Hepatocyte (in vitro differentiated cells): Measurements from ENCODE around the gene POFUT2. TPM values are rescaled to one million over a fixed set of nuclear protein-coding genes. Genes with fewer than 3 reads are reported as not detected.

Experiments
- DNase-seq: peaks from one replicate; pipeline ENCODE4 v3.0.0-alpha.2; 2016; ENCODE audit warnings: low spot score
- H2AFZ ChIP-seq: fragments of 200-600 bp; sonication (generic); 2 replicates; pipeline ENCODE4 v1.6.0; 2016; ENCODE audit warnings: antibody characterized with exemption, mild to moderate bottlenecking
- H3K27ac ChIP-seq: fragments of 200-600 bp; sonication (generic); 2 replicates; pipeline ENCODE4 v1.5.1; 2016; ENCODE audit warnings: mild to moderate bottlenecking
- H3K27me3 ChIP-seq: fragments of 200-600 bp; sonication (generic); 2 replicates; pipeline ENCODE4 v1.6.1; 2016
- H3K36me3 ChIP-seq: fragments of 200-600 bp; sonication (generic); replicated peaks from 2 replicates; pipeline ENCODE4 v1.5.1; 2016; ENCODE audit warnings: low read depth; ENCODE audit not compliant: insufficient read depth
- H3K4me1 ChIP-seq: fragments of 200-600 bp; sonication (generic); 2 replicates; pipeline ENCODE4 v1.5.1; 2016; ENCODE audit warnings: mild to moderate bottlenecking, moderate library complexity; ENCODE audit not compliant: insufficient read depth
- H3K4me2 ChIP-seq: fragments of 200-600 bp; sonication (generic); 2 replicates; pipeline ENCODE4 v1.6.0; 2016
- H3K4me3 ChIP-seq: fragments of 200-600 bp; sonication (generic); 2 replicates; pipeline ENCODE4 v1.5.1; 2016; ENCODE audit warnings: mild to moderate bottlenecking
- H3K79me2 ChIP-seq: fragments of 200-600 bp; sonication (generic); 2 replicates; pipeline ENCODE4 v1.6.0; 2017; ENCODE audit warnings: mild to moderate bottlenecking
- H3K9me2 ChIP-seq: fragments of 200-600 bp; sonication (generic); replicated peaks from 2 replicates; pipeline ENCODE4 v1.6.0; 2017; ENCODE audit warnings: mild to moderate bottlenecking; ENCODE audit not compliant: insufficient read depth
- H3K9me3 ChIP-seq: fragments of 200-600 bp; sonication (generic); 2 replicates; pipeline ENCODE4 v1.5.1; 2016; ENCODE audit warnings: low read depth, mild to moderate bottlenecking
- H4K20me1 ChIP-seq: fragments of 200-600 bp; sonication (generic); 2 replicates; pipeline ENCODE4 v1.6.0; 2016; ENCODE audit warnings: mild to moderate bottlenecking; ENCODE audit not compliant: insufficient read depth, poor library complexity, severe bottlenecking
- CTCF ChIP-seq: fragments of 200-600 bp; sonication (generic); IDR thresholded peaks from 2 replicates; pipeline ENCODE4 v1.5.1; 2016; ENCODE audit warnings: antibody characterized with exemption, mild to moderate bottlenecking; ENCODE audit not compliant: poor library complexity
- EZH2 ChIP-seq: fragments of 200-600 bp; sonication (generic); IDR thresholded peaks from 2 replicates; pipeline ENCODE4 v1.6.1; 2016; ENCODE audit warnings: antibody characterized with exemption, mild to moderate bottlenecking, borderline replicate concordance
- EZH2phosphoT487 ChIP-seq: fragments of 200-600 bp; sonication (generic); IDR thresholded peaks from one replicate; pipeline ENCODE4 v1.6.1; 2018; ENCODE audit warnings: antibody characterized with exemption, mild to moderate bottlenecking, low read depth, moderate library complexity; ENCODE audit not compliant: unreplicated experiment, severe bottlenecking
- WGBS: methylation state at CpG from one replicate; pipeline ENCODE4 v1.1.6; 2016; ENCODE audit warnings: low lambda C conversion rate; ENCODE audit errors: missing lambda C conversion rate; 5-methylcytosine and 5-hydroxymethylcytosine counted together
- polyA plus RNA-seq: library from polyadenylated mRNA; unstranded; fragments of >200 nt; fragmentation: Nextera tagmentation; extraction: Ambion mirVana; gene quantifications from 2 replicates; pipeline ENCODE4 v1.2.1, GENCODE V29; 2016
- total RNA-seq: library from RNA; depleted of rRNA; stranded (reverse); fragments of >200 nt; gene quantifications from 2 replicates; pipeline ENCODE4 v1.2.3, GENCODE V29; 2014

The POFUT2 gene
- total and polyA plus RNA-seq, 2 experiments from 2014 or later, result 30.7 to 57.7 TPM

- no peak overlapping the region for H2AFZ ChIP-seq
- H3K27me3 ChIP-seq, result no peaks in the 10 kb centered on the region
- H3K4me1 ChIP-seq, result no peaks in the 10 kb centered on the region
- 99% methylated on average over 28 of the region's 28 CpGs for WGBS
- peaks cover 13% of the 10 kb centered on the region for H4K20me1 ChIP-seq
- DNase-seq, result no peak
- H3K4me3 ChIP-seq, result no peak overlapping the region
- peaks cover 2% of the 10 kb centered on the region for H3K36me3 ChIP-seq
- H3K9me3 ChIP-seq, result no peaks in the 10 kb centered on the region
- no peak overlapping the region for H3K27ac ChIP-seq
- H3K79me2 ChIP-seq, result peaks cover 31% of the 10 kb centered on the region
- no peak for TF ChIP-seq EZH2phosphoT487
- no peak for TF ChIP-seq EZH2
- TF ChIP-seq CTCF, result no peak
- H3K4me2 ChIP-seq, result no peak overlapping the region
- H3K9me2 ChIP-seq, result no peaks in the 10 kb centered on the region
These were observed 7.4 kb downstream of the POFUT2 start for GRCh38 chr21:45280178-45280821.

- Histone ChIP-seq H4K20me1 (peaks cover 8% of the 10 kb centered on the region), H3K27me3 (no peaks in the 10 kb centered on the region), H3K79me2 (peaks cover 31% of the 10 kb centered on the region), H3K4me1 (no peaks in the 10 kb centered on the region), H3K36me3 (peaks cover 5% of the 10 kb centered on the region), H3K27ac (no peak overlapping the region), H3K9me3 (no peaks in the 10 kb centered on the region), H3K4me2 (no peak overlapping the region), H3K9me2 (no peaks in the 10 kb centered on the region), H2AFZ (no peak overlapping the region), H3K4me3 (no peak overlapping the region)
- no peak for DNase-seq
- no peak for TF ChIP-seq CTCF
- no peak for TF ChIP-seq EZH2
- no peak for TF ChIP-seq EZH2phosphoT487
- WGBS, result 98% methylated on average over 25 of the region's 25 CpGs
These were observed 8.1 kb downstream of the POFUT2 start for GRCh38 chr21:45279446-45280177.

- Histone ChIP-seq H4K20me1 (peaks cover 5% of the 10 kb centered on the region), H3K4me2 (no peak overlapping the region), H3K4me3 (no peak overlapping the region), H3K9me2 (no peaks in the 10 kb centered on the region), H3K36me3 (peaks cover 5% of the 10 kb centered on the region), H3K27me3 (no peaks in the 10 kb centered on the region), H3K4me1 (no peaks in the 10 kb centered on the region), H3K9me3 (no peaks in the 10 kb centered on the region), H3K79me2 (peaks cover 35% of the 10 kb centered on the region), H2AFZ (no peak overlapping the region), H3K27ac (no peak overlapping the region)
- TF ChIP-seq EZH2phosphoT487, result no peak
- no peak for TF ChIP-seq CTCF
- no peak for TF ChIP-seq EZH2
- DNase-seq, result no peak
- WGBS, result 97% methylated on average over 27 of the region's 27 CpGs
These were observed 9.4 kb downstream of the POFUT2 start for GRCh38 chr21:45278156-45278911.
